Measurements from ENCODE around the gene MYO3B. TPM values are rescaled to one million over a fixed set of nuclear protein-coding genes. Genes with fewer than 3 reads are reported as not detected.

MYO3B gene
- total and polyA plus RNA-seq, 2 donors (not counting 1 experiment from before 2014, with no cell fraction given) = not detected

DNA sequence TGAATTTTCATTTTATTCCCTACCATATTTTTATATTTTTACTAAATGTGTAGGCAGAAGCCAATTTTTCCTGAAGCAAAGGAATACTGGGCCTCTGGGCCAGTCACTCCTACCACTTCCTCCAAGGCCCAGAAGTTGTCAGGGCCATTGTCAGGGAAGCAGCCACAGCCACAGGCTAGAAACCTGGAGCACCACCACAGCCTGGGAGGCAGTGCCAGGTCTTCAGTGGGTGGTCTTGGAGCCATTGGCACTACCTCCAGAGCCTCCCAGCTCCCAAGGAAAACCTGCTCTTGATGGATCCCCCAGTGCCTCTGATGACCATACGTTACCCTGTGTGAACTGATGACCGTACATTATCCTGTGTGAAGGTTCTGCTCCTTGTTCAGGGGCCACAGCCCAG, 401.6 kb downstream of the MYO3B start:
- Mint-ChIP-seq H3K4me1 (no peaks in the 10 kb centered on the region), H3K4me3 (no peak overlapping the region), H3K9me3 (ENCODE audit: insufficient read depth) (no peaks in the 10 kb centered on the region), H3K27me3 (peaks cover 4% of the 10 kb centered on the region), H3K27ac (no peak overlapping the region)
- CTCF ChIA-PET = no interaction called here
- H3K27ac ChIP-seq (ENCODE audit: low read length in 2 of 2) = no peak overlapping the region
- no peak overlapping the region for H3K4me3 ChIP-seq (ENCODE audit: control extremely low read depth in 1 of 5, extremely low read depth in 1 of 5, insufficient read depth in 1 of 5, low read depth in 2 of 5, low read length in 4 of 5)
- no peak overlapping the region for H3K4me2 ChIP-seq (replicated peaks; ENCODE audit: low read depth, low read length, poor library complexity, severe bottlenecking)
- intact Hi-C loops (cut with micrococcal nuclease) = no loop called here
- ATAC-seq (ENCODE audit: low read depth) = no peak
- no peak overlapping the region for H3K9ac ChIP-seq (ENCODE audit: low read length)
- WGBS (ENCODE audit: insufficient coverage) = 71% methylated on average over 2 of the region's 2 CpGs
- TF ChIP-seq EZH2 (IDR thresholded peaks at IDR 0.05; ENCODE audit: borderline replicate concordance, insufficient read depth, low read depth, low read length, poor library complexity, severe bottlenecking) = no peak
- TF ChIP-seq, protein P1, sequence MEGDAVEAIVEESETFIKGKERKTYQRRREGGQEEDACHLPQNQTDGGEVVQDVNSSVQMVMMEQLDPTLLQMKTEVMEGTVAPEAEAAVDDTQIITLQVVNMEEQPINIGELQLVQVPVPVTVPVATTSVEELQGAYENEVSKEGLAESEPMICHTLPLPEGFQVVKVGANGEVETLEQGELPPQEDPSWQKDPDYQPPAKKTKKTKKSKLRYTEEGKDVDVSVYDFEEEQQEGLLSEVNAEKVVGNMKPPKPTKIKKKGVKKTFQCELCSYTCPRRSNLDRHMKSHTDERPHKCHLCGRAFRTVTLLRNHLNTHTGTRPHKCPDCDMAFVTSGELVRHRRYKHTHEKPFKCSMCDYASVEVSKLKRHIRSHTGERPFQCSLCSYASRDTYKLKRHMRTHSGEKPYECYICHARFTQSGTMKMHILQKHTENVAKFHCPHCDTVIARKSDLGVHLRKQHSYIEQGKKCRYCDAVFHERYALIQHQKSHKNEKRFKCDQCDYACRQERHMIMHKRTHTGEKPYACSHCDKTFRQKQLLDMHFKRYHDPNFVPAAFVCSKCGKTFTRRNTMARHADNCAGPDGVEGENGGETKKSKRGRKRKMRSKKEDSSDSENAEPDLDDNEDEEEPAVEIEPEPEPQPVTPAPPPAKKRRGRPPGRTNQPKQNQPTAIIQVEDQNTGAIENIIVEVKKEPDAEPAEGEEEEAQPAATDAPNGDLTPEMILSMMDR (IDR thresholded peaks at IDR 0.05) = no peak
- H4K20me1 ChIP-seq (ENCODE audit: control insufficient read depth, insufficient read depth, low read length, poor library complexity, severe bottlenecking) = no peaks in the 10 kb centered on the region
- POLR2A ChIA-PET = no interaction called here
- peaks cover 0 to 4% (median 0%) of the 10 kb centered on the region in 4 experiments for H3K27me3 ChIP-seq (replicated peaks in 1 of 4; ENCODE audit: control extremely low read depth in 1 of 4, control insufficient read depth in 3 of 4, insufficient read depth in 4 of 4, low read length in 3 of 4)
- H3K79me2 ChIP-seq (ENCODE audit: control insufficient read depth, insufficient read depth, low read length) = no peaks in the 10 kb centered on the region
- no peaks in the 10 kb centered on the region for H3K4me1 ChIP-seq (ENCODE audit: control insufficient read depth in 2 of 2, insufficient read depth in 2 of 2, low read length in 2 of 2)
- no peaks in the 10 kb centered on the region for H3K36me3 ChIP-seq (replicated peaks in 1 of 2; ENCODE audit: control extremely low read depth in 1 of 2, control insufficient read depth in 1 of 2, extremely low read depth in 1 of 2, insufficient read depth in 2 of 2, low read length in 1 of 2)
- no peaks in the 10 kb centered on the region for H3K9me3 ChIP-seq (ENCODE audit: control extremely low read depth in 1 of 3, control insufficient read depth in 2 of 3, insufficient read depth in 1 of 3, low read length in 2 of 3)
- no peak overlapping the region for H2AFZ ChIP-seq (ENCODE audit: insufficient read depth, low read depth, low read length, poor library complexity, severe bottlenecking)
- no peak for DNase-seq

DNA sequence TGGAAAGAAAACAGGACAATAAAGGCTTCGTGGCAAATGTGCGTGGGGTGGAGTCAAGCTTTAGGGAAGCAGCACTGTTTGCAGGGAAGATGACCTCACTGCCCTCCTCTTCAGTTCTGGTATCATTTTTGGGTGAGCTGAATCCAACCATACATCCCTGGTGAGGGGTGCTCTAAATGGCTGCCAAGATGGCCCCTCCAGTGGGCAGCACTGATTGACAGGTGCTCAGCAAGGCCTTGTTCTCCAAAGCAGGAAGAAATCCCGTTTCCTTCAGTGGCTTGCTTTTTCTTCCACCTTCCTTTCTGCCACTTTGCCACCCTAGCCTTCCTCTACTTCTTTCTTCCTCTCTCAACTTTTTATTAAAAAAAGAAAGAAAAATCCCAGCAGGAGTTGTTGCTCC, 404.4 kb downstream of the MYO3B start:
- no peak for ATAC-seq (ENCODE audit: low read depth)
- Histone ChIP-seq H3K79me2 (ENCODE audit: control insufficient read depth, insufficient read depth, low read length) (no peaks in the 10 kb centered on the region), H3K4me2 (replicated peaks; ENCODE audit: low read depth, low read length, poor library complexity, severe bottlenecking) (no peak overlapping the region), H3K27me3 (replicated peaks in 1 of 4; ENCODE audit: control extremely low read depth in 1 of 4, control insufficient read depth in 3 of 4, insufficient read depth in 4 of 4, low read length in 3 of 4) (no peaks in the 10 kb centered on the region), H3K36me3 (replicated peaks in 1 of 2; ENCODE audit: control extremely low read depth in 1 of 2, control insufficient read depth in 1 of 2, extremely low read depth in 1 of 2, insufficient read depth in 2 of 2, low read length in 1 of 2) (no peaks in the 10 kb centered on the region), H3K4me1 (ENCODE audit: control insufficient read depth in 2 of 2, insufficient read depth in 2 of 2, low read length in 2 of 2) (no peaks in the 10 kb centered on the region), H3K4me3 (ENCODE audit: control extremely low read depth in 1 of 5, extremely low read depth in 1 of 5, insufficient read depth in 1 of 5, low read depth in 2 of 5, low read length in 4 of 5) (no peak overlapping the region), H3K27ac (ENCODE audit: low read length in 2 of 2) (no peak overlapping the region), H4K20me1 (ENCODE audit: control insufficient read depth, insufficient read depth, low read length, poor library complexity, severe bottlenecking) (no peaks in the 10 kb centered on the region), H3K9me3 (ENCODE audit: control extremely low read depth in 1 of 3, control insufficient read depth in 2 of 3, insufficient read depth in 1 of 3, low read length in 2 of 3) (no peaks in the 10 kb centered on the region), H3K9ac (ENCODE audit: low read length) (no peak overlapping the region), H2AFZ (ENCODE audit: insufficient read depth, low read depth, low read length, poor library complexity, severe bottlenecking) (no peak overlapping the region)
- intact Hi-C loops (cut with micrococcal nuclease) = no loop called here
- Mint-ChIP-seq H3K9me3 (ENCODE audit: insufficient read depth) (no peaks in the 10 kb centered on the region), H3K4me3 (no peak overlapping the region), H3K4me1 (no peaks in the 10 kb centered on the region), H3K27ac (no peak overlapping the region), H3K27me3 (peaks cover 4% of the 10 kb centered on the region)
- DNase-seq = no peak
- TF ChIP-seq, protein P1 (IDR thresholded peaks at IDR 0.05) = no peak
- TF ChIP-seq EZH2 (IDR thresholded peaks at IDR 0.05; ENCODE audit: borderline replicate concordance, insufficient read depth, low read depth, low read length, poor library complexity, severe bottlenecking) = no peak
- CTCF ChIA-PET = no interaction called here
- POLR2A ChIA-PET = no interaction called here
- 90% methylated on average over 1 of the region's 3 CpGs for WGBS (ENCODE audit: insufficient coverage)

All from B cell (primary cell).